Endothelial cell of umbilical vein (primary cell): ENCODE results near the gene CNGB1. TPM values are rescaled to one million over a fixed set of nuclear protein-coding genes. Genes with fewer than 3 reads are reported as not detected.

ENCODE experiments used
- BruUV-seq: library from RNA; stranded (reverse); fragments of 400-500 nt; replicated peaks from 2 replicates; lab custom pipeline; 2021; lab: Mats Ljungman, UMichigan
- CTCF ChIA-PET: fragments of 300-600, 350-600 bp; sonication (Branson Sonifier 250); formaldehyde crosslinking; loops from one replicate; lab custom pipeline; 2021; ENCODE audit warnings: antibody characterized with exemption, inconsistent platforms; lab: Charles Lee
- POLR2A ChIA-PET: fragments of 300-600, 350-600 bp; sonication (Branson Sonifier 250); formaldehyde crosslinking; loops from one replicate; lab custom pipeline; 2021; ENCODE audit warnings: antibody characterized with exemption, inconsistent platforms; lab: Charles Lee
- DNase-seq: peaks from one replicate; pipeline ENCODE4 v3.0.0-alpha.2; 2011; ENCODE audit warnings: low read depth, low spot score
- FAIRE-seq: peaks from 2 replicates; lab custom pipeline; 2011; peaks lifted over from hg19 to GRCh38; lab: Jason Lieb, UNC
- H2AFZ ChIP-seq: 2 replicates; pipeline ENCODE4 v1.6.0; 2012; ENCODE audit warnings: low read depth, low read length, control low read depth, inconsistent platforms
- H3K27ac ChIP-seq: 2 replicates; pipeline ENCODE4 v1.5.1; 2011; ENCODE audit warnings: low read depth, mild to moderate bottlenecking, control low read depth, low read length, moderate library complexity; ENCODE audit not compliant: insufficient read depth
- H3K27me3 ChIP-seq, 2 experiments: 2 replicates each; pipeline versions ENCODE4 v1.6.0 to v1.6.1; 2011; ENCODE audit warnings: low read length in 2 of 2, mixed read lengths in 1 of 2; ENCODE audit not compliant: control insufficient read depth in 2 of 2, insufficient read depth in 2 of 2
- H3K36me3 ChIP-seq, 2 experiments: 2 replicates in 1 of 2; 3 replicates in 1 of 2; pipeline ENCODE4 v1.5.1; 2011; ENCODE audit warnings: low read length in 2 of 2, mild to moderate bottlenecking in 1 of 2, moderate library complexity in 1 of 2; ENCODE audit not compliant: control insufficient read depth in 2 of 2, insufficient read depth in 2 of 2; ENCODE audit errors: extremely low read depth in 1 of 2
- H3K4me1 ChIP-seq: 3 replicates; pipeline ENCODE4 v1.5.1; 2011; ENCODE audit warnings: mild to moderate bottlenecking, low read length; ENCODE audit not compliant: control insufficient read depth, insufficient read depth; ENCODE audit errors: extremely low read depth
- H3K4me2 ChIP-seq: 2 replicates; pipeline ENCODE4 v1.6.1; 2011; ENCODE audit warnings: low read length, control low read depth, mixed read lengths; ENCODE audit not compliant: insufficient read depth
- H3K4me3 ChIP-seq, 3 experiments: fragments of 200-600 bp in 1 of 3; sonication (generic), shearing (Covaris generic) in 1 of 3; replicated peaks in 1 of 3; 2 replicates each; pipeline ENCODE4 v1.5.1; 2011 to 2016; ENCODE audit warnings: control low read depth in 3 of 3, low read length in 3 of 3, mild to moderate bottlenecking in 2 of 3, inconsistent platforms in 1 of 3, low read depth in 1 of 3, moderate library complexity in 1 of 3; ENCODE audit not compliant: insufficient read depth in 1 of 3
- H3K79me2 ChIP-seq: 2 replicates; pipeline ENCODE4 v1.6.0; 2012; ENCODE audit warnings: low read length, inconsistent platforms; ENCODE audit not compliant: control insufficient read depth, insufficient read depth
- H3K9ac ChIP-seq: replicated peaks from 2 replicates; pipeline ENCODE3; 2011; ENCODE audit warnings: low read length, control low read depth; ENCODE audit not compliant: insufficient read depth; ENCODE audit errors: extremely low read depth
- H3K9me1 ChIP-seq: replicated peaks from 3 replicates; pipeline ENCODE4 v1.6.0; 2011; ENCODE audit warnings: mild to moderate bottlenecking, low read length; ENCODE audit not compliant: control insufficient read depth, insufficient read depth; ENCODE audit errors: extremely low read depth
- H3K9me3 ChIP-seq: replicated peaks from 2 replicates; pipeline ENCODE4 v1.5.1; 2012; ENCODE audit warnings: low read length, inconsistent platforms; ENCODE audit not compliant: control insufficient read depth, insufficient read depth
- H4K20me1 ChIP-seq: replicated peaks from 2 replicates; pipeline ENCODE3; 2011; ENCODE audit warnings: mild to moderate bottlenecking, low read length; ENCODE audit not compliant: control insufficient read depth, insufficient read depth; ENCODE audit errors: extremely low read depth
- CTCF ChIP-seq, 2 donors: IDR thresholded peaks; 1 replicate in 1 of 2; 2 replicates in 1 of 2; pipeline ENCODE4 v1.5.1; 2011; ENCODE audit warnings: low read length in 2 of 2, mild to moderate bottlenecking in 2 of 2, moderate library complexity in 2 of 2, control low read depth in 1 of 2, inconsistent platforms in 1 of 2, low read depth in 1 of 2; ENCODE audit not compliant: insufficient read depth in 1 of 2; ENCODE audit errors: extremely low read depth in 1 of 2
- EZH2 ChIP-seq: IDR thresholded peaks from 2 replicates; pipeline ENCODE4 v1.6.1; 2012; ENCODE audit warnings: borderline replicate concordance, low read depth, mild to moderate bottlenecking, moderate library complexity, low read length, inconsistent platforms; ENCODE audit not compliant: severe bottlenecking
- FOS ChIP-seq: IDR thresholded peaks from 2 replicates; pipeline ENCODE4 v1.6.1; 2011; ENCODE audit warnings: mild to moderate bottlenecking, low read length, moderate library complexity, borderline replicate concordance; ENCODE audit not compliant: insufficient read depth
- GATA2 ChIP-seq: IDR thresholded peaks from 2 replicates; pipeline ENCODE4 v1.7.0; 2011; ENCODE audit warnings: low read depth, mild to moderate bottlenecking, moderate library complexity, mixed read lengths, low read length; ENCODE audit not compliant: insufficient read length, insufficient read depth
- JUN ChIP-seq: IDR thresholded peaks from 2 replicates; pipeline ENCODE4 v1.6.1; 2011; ENCODE audit warnings: borderline replicate concordance, low read depth; ENCODE audit not compliant: insufficient read length, insufficient read depth
- MAX ChIP-seq: IDR thresholded peaks from 2 replicates; pipeline ENCODE4 v1.6.1; 2011; ENCODE audit not compliant: insufficient read depth, insufficient read length
- MYC ChIP-seq: IDR thresholded peaks from one replicate; pipeline ENCODE4 v1.6.1; 2011; ENCODE audit warnings: mild to moderate bottlenecking, low read depth, low read length
- POLR2A ChIP-seq: IDR thresholded peaks from 2 replicates; pipeline ENCODE4 v1.6.1; 2012; ENCODE audit warnings: low read depth, mild to moderate bottlenecking, control low read depth, low read length
- POLR2AphosphoS5 ChIP-seq: IDR thresholded peaks from 2 replicates; pipeline ENCODE4 v1.6.1; 2012; ENCODE audit warnings: low read depth, mild to moderate bottlenecking, control low read depth, low read length, moderate library complexity; ENCODE audit not compliant: insufficient read depth
- dilution Hi-C: fragments of 300-500 bp; cut with MboI; formaldehyde crosslinking; loops from one replicate; pipeline ENCODE4 v1.15.0; 2019; ENCODE audit warnings: low sequenced_read_pairs; ENCODE audit not compliant: extremely low pct_ligation_motif_present
- intact Hi-C: fragments of 100-400 bp; cut with micrococcal nuclease; formaldehyde crosslinking; loops from one replicate; pipeline ENCODE4 v1.10.0; 2022
- polyA plus RNA-seq, 4 experiments: library from polyadenylated mRNA; depleted of rRNA in 3 of 4; stranded (reverse) in 3 of 4; unstranded in 1 of 4; fragments of >200 nt; gene quantifications; 2 replicates each; pipeline versions ENCODE4 v1.2.1 to v1.2.3, GENCODE V29; 2011 to 2012; ENCODE audit warnings: missing spikeins in 1 of 4
- total RNA-seq: library from RNA; stranded (reverse); gene quantifications from 2 replicates; pipeline ENCODE4 v1.2.3, GENCODE V29; 2021

The CNGB1 gene
- total and polyA plus RNA-seq, 2 donors (not counting 3 experiments of a cell fraction or from before 2014, with no cell fraction given) = not detected

GRCh38 chr16:57991551-57992059, 20.7 kb upstream of the CNGB1 start:
- Histone ChIP-seq H2AFZ (no peak overlapping the region), H3K36me3 (peaks cover 0 to 11% of the 10 kb centered on the region in 2 experiments), H3K4me3 (no peak overlapping the region), H3K4me1 (peaks cover 6% of the 10 kb centered on the region), H4K20me1 (no peaks in the 10 kb centered on the region), H3K27ac (no peak overlapping the region), H3K9me1 (no peaks in the 10 kb centered on the region), H3K4me2 (no peak overlapping the region), H3K27me3 (no peaks in the 10 kb centered on the region), H3K9ac (no peak overlapping the region), H3K9me3 (no peaks in the 10 kb centered on the region), H3K79me2 (no peaks in the 10 kb centered on the region)
- DNase-seq (no peak), FAIRE-seq (no peak)
- ChIA-PET CTCF (no interaction called here), POLR2A (no interaction called here)
- intact Hi-C loops (no loop called here), dilution Hi-C loops (no loop called here)
- TF ChIP-seq GATA2 = no peak
- no peak for TF ChIP-seq CTCF (IDR thresholded peaks at IDR 0.05; ENCODE audit: extremely low read depth in 1 of 2, insufficient read depth in 1 of 2, low read depth in 1 of 2, low read length in 2 of 2)
- TF ChIP-seq POLR2A = no peak
- TF ChIP-seq MAX = no peak
- TF ChIP-seq MYC = no peak
- no TSS peak for BruUV-seq

- Histone ChIP-seq H3K4me1 (peaks cover 9% of the 10 kb centered on the region), H2AFZ (no peak overlapping the region), H4K20me1 (no peaks in the 10 kb centered on the region), H3K4me2 (no peak overlapping the region), H3K36me3 (no peaks in the 10 kb centered on the region), H3K4me3 (no peak overlapping the region), H3K9ac (no peak overlapping the region), H3K79me2 (no peaks in the 10 kb centered on the region), H3K27me3 (no peaks in the 10 kb centered on the region), H3K27ac (no peak overlapping the region), H3K9me3 (no peaks in the 10 kb centered on the region), H3K9me1 (no peaks in the 10 kb centered on the region)
- dilution Hi-C loops (no loop called here), intact Hi-C loops (no loop called here)
- no peak for FAIRE-seq
- TF ChIP-seq MYC (no peak), JUN (no peak), POLR2AphosphoS5 (no peak), CTCF (IDR thresholded peaks at IDR 0.05; ENCODE audit: extremely low read depth in 1 of 2, insufficient read depth in 1 of 2, low read depth in 1 of 2, low read length in 2 of 2) (no peak), FOS (no peak), MAX (no peak), EZH2 (no peak), GATA2 (no peak), POLR2A (no peak)
- DNase-seq = no peak
- CTCF ChIA-PET = interaction anchor here (0.8 to 2.1 kb wide), 3 partner anchors 9 to 90 kb away, joined by 3 to 7 read pairs (median 3); no protein-coding TSS in a partner anchor
- POLR2A ChIA-PET = interaction anchor here (0.6 kb wide), 1 partner anchor 39 kb away, joined by 4 read pairs; no protein-coding TSS in a partner anchor
- no TSS peak for BruUV-seq
Measured at GRCh38 chr16:57988929-57989328, 18.0 kb upstream of the CNGB1 start.
